ENCODE results near the gene CASZ1. TPM values are rescaled to one million over a fixed set of nuclear protein-coding genes. Genes with fewer than 3 reads are reported as not detected.
A peak's percentile ranks its signal among the peaks of the same experiment; 100 is the strongest.

CASZ1 gene
- total RNA-seq, 4 donors from 2014 or later: 5.2 to 38.5 (median 18.7) TPM

DNA sequence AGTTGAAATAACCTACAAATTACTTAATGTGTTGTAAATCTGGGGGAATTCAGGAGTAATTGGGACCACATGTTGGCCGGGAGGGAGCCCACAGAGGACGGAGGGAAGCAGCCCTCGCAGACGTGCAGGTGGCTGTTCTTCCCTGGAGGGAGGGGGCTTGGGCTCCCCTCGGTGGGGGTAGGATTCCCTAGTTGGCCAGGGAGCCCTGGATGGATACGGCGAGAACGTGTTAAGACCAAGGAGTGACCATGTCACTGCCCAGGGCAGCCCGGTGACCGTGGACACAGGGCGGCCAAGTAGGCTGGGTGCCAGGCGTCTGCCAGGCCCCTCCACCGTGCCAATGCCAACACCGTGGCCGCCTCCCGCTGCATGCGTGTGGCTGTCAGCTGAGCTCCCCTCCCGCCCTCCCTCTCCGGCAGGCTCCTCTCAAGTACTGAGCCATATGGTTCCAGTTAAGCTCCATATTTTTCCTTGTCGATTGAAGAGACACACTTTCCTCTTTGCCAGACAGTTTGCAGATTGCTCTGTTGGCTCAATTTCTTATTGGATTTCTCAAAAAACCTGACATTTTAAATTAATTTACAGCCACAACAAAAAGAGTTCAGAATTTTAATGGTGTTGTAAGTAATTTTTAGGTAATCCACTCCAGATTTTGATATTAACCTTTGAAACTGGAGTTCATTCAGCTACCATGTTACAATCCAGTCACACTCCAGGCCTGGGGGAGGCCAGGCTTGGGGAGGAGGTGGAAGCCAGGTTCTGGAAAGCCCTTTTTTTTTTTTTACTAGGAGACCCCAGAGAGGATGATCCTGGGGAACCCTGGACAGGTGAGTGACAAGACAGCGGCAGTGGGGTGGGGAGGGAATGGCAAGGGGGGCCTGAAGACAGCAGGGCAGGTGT lies 71.2 kb downstream of the CASZ1 start:
- intact Hi-C loops (cut with DNase I): no loop called here
- Histone ChIP-seq H3K4me1 (peaks cover 41 to 44% of the 10 kb centered on the region in 2 donors), H3K4me3 (replicated peaks in 1 of 3) (no peak overlapping the region)

DNA sequence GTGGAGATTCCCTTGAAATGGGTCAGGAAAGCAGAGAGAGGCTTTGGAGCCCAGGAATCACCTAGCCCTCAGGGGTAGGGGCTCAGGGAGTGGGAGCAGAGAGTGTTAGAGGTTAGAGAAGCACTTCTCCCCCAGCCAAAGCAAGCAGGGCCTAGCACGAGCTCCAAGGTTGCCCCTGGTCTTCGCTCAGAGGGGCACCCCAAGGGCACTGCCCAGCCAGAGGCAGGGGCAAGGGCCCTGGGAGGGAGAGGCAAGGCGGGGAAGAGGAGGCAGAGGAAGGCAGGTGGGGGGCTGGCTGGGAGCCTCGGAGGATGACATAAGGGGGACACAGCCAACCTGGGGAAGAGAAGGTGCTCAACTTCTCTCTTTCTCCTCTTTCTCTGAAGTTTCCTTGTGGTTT lies 71.9 kb downstream of the CASZ1 start:
- Histone ChIP-seq H3K27ac (peak overlapping the region; percentile 27 to 78 (median 64)), H3K4me3 (replicated peaks in 1 of 3) (no peak overlapping the region), H3K36me3 (no peaks in the 10 kb centered on the region), H3K4me1 (peaks cover 41 to 44% of the 10 kb centered on the region in 2 donors), H3K9me3 (no peaks in the 10 kb centered on the region), H3K27me3 (no peaks in the 10 kb centered on the region)
- no peak for DNase-seq
- TF ChIP-seq, protein P1, sequence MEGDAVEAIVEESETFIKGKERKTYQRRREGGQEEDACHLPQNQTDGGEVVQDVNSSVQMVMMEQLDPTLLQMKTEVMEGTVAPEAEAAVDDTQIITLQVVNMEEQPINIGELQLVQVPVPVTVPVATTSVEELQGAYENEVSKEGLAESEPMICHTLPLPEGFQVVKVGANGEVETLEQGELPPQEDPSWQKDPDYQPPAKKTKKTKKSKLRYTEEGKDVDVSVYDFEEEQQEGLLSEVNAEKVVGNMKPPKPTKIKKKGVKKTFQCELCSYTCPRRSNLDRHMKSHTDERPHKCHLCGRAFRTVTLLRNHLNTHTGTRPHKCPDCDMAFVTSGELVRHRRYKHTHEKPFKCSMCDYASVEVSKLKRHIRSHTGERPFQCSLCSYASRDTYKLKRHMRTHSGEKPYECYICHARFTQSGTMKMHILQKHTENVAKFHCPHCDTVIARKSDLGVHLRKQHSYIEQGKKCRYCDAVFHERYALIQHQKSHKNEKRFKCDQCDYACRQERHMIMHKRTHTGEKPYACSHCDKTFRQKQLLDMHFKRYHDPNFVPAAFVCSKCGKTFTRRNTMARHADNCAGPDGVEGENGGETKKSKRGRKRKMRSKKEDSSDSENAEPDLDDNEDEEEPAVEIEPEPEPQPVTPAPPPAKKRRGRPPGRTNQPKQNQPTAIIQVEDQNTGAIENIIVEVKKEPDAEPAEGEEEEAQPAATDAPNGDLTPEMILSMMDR (IDR thresholded peaks at IDR 0.05): no peak
- no peak for TF ChIP-seq POLR2A (IDR thresholded peaks at IDR 0.05)
- 70 to 80% methylated on average over 4 of the region's 4 CpGs for WGBS, 2 donors
- intact Hi-C loops (cut with DNase I): no loop called here

More for the DNA sequence above, 71.2 kb downstream of the CASZ1 start:
- peak; percentile 91 to 93 for DNase-seq
- no peak for TF ChIP-seq POLR2A (IDR thresholded peaks at IDR 0.05)
- TF ChIP-seq, protein P1 (IDR thresholded peaks at IDR 0.05): no peak
- Histone ChIP-seq H3K36me3 (no peaks in the 10 kb centered on the region), H3K27me3 (no peaks in the 10 kb centered on the region), H3K27ac (peak overlapping the region; percentile 77 to 82 (median 78)), H3K9me3 (no peaks in the 10 kb centered on the region)
- WGBS, 2 donors: 39 to 47% methylated on average over 12 to 19 of the region's 21 CpGs

DNA sequence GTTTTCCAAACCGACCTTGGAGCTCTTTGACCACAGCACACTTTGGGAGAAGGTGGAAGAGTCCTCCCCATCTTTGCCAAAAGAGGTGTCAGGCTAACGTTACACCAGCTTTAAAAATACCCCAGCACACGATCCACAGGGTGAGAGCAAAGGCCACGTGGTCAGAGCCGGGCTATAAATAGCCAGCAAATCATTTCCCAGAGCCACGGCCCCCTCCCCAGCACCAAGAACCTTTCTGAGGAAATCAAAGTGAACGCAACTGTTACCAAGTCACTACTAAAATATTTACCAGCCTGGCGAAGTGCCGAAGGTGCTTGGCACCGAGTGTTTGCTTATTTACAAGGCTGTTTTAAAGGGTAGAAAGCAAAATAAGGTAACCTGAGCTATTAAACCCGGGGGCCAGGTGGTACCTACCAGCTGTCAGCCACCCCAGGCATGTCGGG lies 72.4 kb downstream of the CASZ1 start:
- Histone ChIP-seq H3K9me3 (no peaks in the 10 kb centered on the region), H3K4me3 (replicated peaks in 1 of 3) (no peak overlapping the region), H3K4me1 (peaks cover 41 to 44% of the 10 kb centered on the region in 2 donors), H3K27ac (peak overlapping the region in 2 of 3 donors; percentile 64 to 78), H3K27me3 (no peaks in the 10 kb centered on the region), H3K36me3 (no peaks in the 10 kb centered on the region)
- WGBS, 2 donors: 53 to 59% methylated on average over 11 to 12 of the region's 12 CpGs
- intact Hi-C loops (cut with DNase I): no loop called here
- TF ChIP-seq, protein P1 (IDR thresholded peaks at IDR 0.05): no peak
- TF ChIP-seq POLR2A (IDR thresholded peaks at IDR 0.05): no peak
- peak; percentile 63 for DNase-seq

DNA sequence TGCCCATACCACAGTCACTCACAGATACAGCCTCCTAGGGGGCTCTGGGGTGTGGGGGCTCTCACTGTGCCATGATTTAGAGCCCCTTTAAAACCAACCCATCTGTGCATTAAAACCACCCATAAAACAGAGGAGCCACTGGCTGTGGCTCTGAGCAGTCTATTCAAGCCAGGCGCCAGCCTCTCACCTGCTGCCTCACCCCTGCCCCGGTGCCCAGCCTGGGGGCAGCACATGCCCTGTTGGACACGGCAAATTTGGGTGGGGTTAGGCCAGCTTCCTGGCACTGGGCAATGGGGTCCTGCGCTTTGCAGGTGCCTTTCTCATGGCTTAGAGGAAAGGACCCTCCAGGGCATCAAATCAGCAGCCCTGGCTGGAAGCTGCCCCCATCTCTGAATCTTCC lies 73.1 kb downstream of the CASZ1 start:
- intact Hi-C loops (cut with DNase I): no loop called here
- Histone ChIP-seq H3K4me3 (replicated peaks in 1 of 3) (no peak overlapping the region), H3K4me1 (peaks cover 39 to 44% of the 10 kb centered on the region in 2 donors), H3K27me3 (no peaks in the 10 kb centered on the region), H3K36me3 (no peaks in the 10 kb centered on the region), H3K27ac (no peak overlapping the region), H3K9me3 (no peaks in the 10 kb centered on the region)
- TF ChIP-seq, protein P1 (IDR thresholded peaks at IDR 0.05): no peak
- TF ChIP-seq POLR2A (IDR thresholded peaks at IDR 0.05): no peak
- no peak for DNase-seq
- WGBS, 2 donors: 93% methylated on average over 4 of the region's 4 CpGs; no CpG with 5 or more reads in 1 of the 2 donors

DNA sequence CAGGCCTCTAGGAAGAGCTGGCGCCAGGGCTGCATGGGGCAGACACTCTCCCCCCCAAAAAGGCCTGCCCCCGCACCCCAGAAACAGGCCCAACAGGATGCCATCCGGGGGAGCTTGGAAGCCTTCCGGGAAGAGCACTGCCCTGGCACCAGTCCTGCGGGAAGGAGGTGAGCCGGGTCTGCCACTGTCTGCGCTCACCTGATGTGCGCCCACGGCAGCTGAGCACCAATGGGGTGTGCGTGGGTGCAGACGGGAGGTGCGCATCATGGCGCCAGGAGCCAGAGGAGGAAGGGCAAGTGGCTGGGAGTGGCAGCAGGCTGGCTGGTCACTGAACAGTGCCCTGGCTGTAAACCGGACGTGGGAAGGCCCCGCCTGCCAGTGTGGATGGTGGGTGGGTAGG lies 73.6 kb downstream of the CASZ1 start:
- TF ChIP-seq, protein P1 (IDR thresholded peaks at IDR 0.05): no peak
- TF ChIP-seq POLR2A (IDR thresholded peaks at IDR 0.05): no peak
- no peaks in the 10 kb centered on the region for H3K27me3 ChIP-seq
- intact Hi-C loops (cut with DNase I): no loop called here
- no peaks in the 10 kb centered on the region for H3K36me3 ChIP-seq
- no peaks in the 10 kb centered on the region for H3K9me3 ChIP-seq
- WGBS, 2 donors: 96 to 99% methylated on average over 14 to 16 of the region's 16 CpGs
- H3K4me3 ChIP-seq (replicated peaks in 1 of 3): no peak overlapping the region
- peaks cover 36 to 40% of the 10 kb centered on the region in 2 donors for H3K4me1 ChIP-seq
- DNase-seq: no peak
- no peak overlapping the region for H3K27ac ChIP-seq

Measured in thyroid gland (tissue), 4 donors.